ENCODE measurements around the gene HSPB2. TPM values are rescaled to one million over a fixed set of nuclear protein-coding genes. Genes with fewer than 3 reads are reported as not detected.
A peak's percentile ranks its signal among the peaks of the same experiment; 100 is the strongest.

The HSPB2 gene
- total and polyA plus RNA-seq, 2 of the 4 experiments (the other 2 are of a cell fraction) = 0.18 to 0.55 TPM

DNA sequence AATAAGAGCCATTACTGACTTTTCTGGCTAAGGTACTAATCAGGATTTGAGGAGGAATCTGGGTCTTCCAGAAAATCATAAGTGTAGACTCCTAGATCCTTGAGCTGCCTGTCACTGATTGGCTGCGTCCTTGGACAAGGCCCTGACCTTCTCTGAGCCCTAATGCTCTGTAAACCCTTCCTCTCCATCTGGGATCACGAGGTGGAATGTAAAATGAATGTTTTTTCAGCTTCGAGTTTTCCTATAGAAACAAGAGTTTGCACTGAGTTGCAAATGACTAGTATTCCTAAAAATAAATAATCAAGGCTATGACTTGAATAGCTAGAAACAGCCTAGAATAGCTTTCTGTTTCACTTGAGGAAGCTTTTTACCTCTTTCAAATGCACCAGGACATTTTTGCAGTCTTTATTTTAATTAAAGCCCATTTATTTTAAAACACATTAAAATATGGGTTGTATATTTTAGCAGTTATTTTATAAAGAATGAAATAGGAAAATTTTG, 23.6 kb downstream of the HSPB2 start:
- Histone ChIP-seq H3K23ac (ENCODE audit: low read depth, low read length) (peak overlapping the region; percentile 97), H2BK120ac (ENCODE audit: low read depth, low read length) (peak overlapping the region; percentile 89), H2BK5ac (ENCODE audit: low read depth, low read length, poor library complexity, severe bottlenecking) (peak overlapping the region; percentile 75), H3K36me3 (ENCODE audit: control insufficient read depth, insufficient read depth, low read length) (no peaks in the 10 kb centered on the region), H4K20me1 (ENCODE audit: insufficient read depth, low read length) (no peaks in the 10 kb centered on the region), H3K27ac (ENCODE audit: insufficient read depth, low read length) (peak overlapping the region; percentile 75; the same call in 1 of the 2 replicates), H3K9ac (ENCODE audit: low read depth, low read length) (peak overlapping the region; percentile 89), H3K4me3 (ENCODE audit: insufficient read depth, low read depth, low read length) (peak overlapping the region; percentile 84; the same call in 1 of the 2 replicates), H2AK5ac (ENCODE audit: low read depth, low read length) (peak overlapping the region; percentile 78; the same call in 1 of the 2 replicates), H3K56ac (ENCODE audit: extremely low read depth, insufficient read depth, low read length) (peak overlapping the region; percentile 40; the same call in 1 of the 2 replicates), H4K8ac (ENCODE audit: low read depth in 2 of 2, low read length in 2 of 2) (peak overlapping the region; percentile 55 to 72; a peak in 3 of 4 replicates), H2BK15ac (ENCODE audit: low read depth, low read length) (no peak overlapping the region; the same call in 2 of the 3 replicates), H4K91ac (ENCODE audit: insufficient read depth, low read depth, low read length) (no peak overlapping the region), H3K4me1 (ENCODE audit: control insufficient read depth, insufficient read depth, low read length) (peaks cover 32% of the 10 kb centered on the region), H2AFZ (replicated peaks; ENCODE audit: low read length, poor library complexity) (peak overlapping the region; percentile 80), H3K9me3 (ENCODE audit: control insufficient read depth, insufficient read depth, low read length) (no peaks in the 10 kb centered on the region), H3K4ac (ENCODE audit: low read depth, low read length) (peak overlapping the region; percentile 94), H2BK20ac (ENCODE audit: low read depth, low read length) (peak overlapping the region; percentile 67; the same call in 1 of the 2 replicates), H3K14ac (replicated peaks; ENCODE audit: low read depth, low read length) (peak overlapping the region; percentile 92), H3K4me2 (ENCODE audit: low read depth, low read length) (peak overlapping the region; percentile 95), H2AK9ac (replicated peaks; ENCODE audit: low read depth, low read length, poor library complexity) (no peak overlapping the region), H3K18ac (ENCODE audit: low read depth, low read length) (peak overlapping the region; percentile 81), H3K9me1 (ENCODE audit: insufficient read depth, low read length) (peaks cover 29% of the 10 kb centered on the region), H4K5ac (ENCODE audit: low read depth, low read length) (peak overlapping the region; percentile 71; the same call in 1 of the 2 replicates), H3K79me1 (ENCODE audit: low read depth in 1 of 2, low read length in 2 of 2) (peaks cover 12 to 34% of the 10 kb centered on the region in 2 experiments; a peak in 3 of 4 replicates), H3K27me3 (ENCODE audit: control insufficient read depth, insufficient read depth, low read length) (no peaks in the 10 kb centered on the region)
- DNase-seq = peak; percentile 46
- POLR2A ChIA-PET (ENCODE audit: unreplicated experiment) = no interaction called here
- CTCF ChIA-PET = interaction anchor here (1.0 kb wide), 1 partner anchor 46 kb away, joined by 3 read pairs; no protein-coding TSS in a partner anchor
- ATAC-seq (ENCODE audit: low read depth) = peak; percentile 7
- no TSS peak for BruUV-seq (replicated peaks)
- in situ Hi-C loops (cut with MboI; ENCODE audit: low sequenced_read_pairs) = loop anchor here (5.0 kb wide), 1 partner anchor 41 kb away; no protein-coding TSS in a partner anchor
- no CpG with 5 or more reads among the region's 3 CpGs for WGBS, 2 experiments (ENCODE audit: extremely low coverage in 2 of 2, insufficient read length in 1 of 2)
- intact Hi-C loops (cut with micrococcal nuclease) = loop anchor here (2.0 kb wide), 1 partner anchor 57 kb away; the partner anchor contains the start of genes CFAP68 and FDXACB1
- dilution Hi-C loops (cut with HindIII; ENCODE audit: low sequenced_read_pairs, unreplicated experiment) = no loop called here
- TF ChIP-seq POLR2A (IDR thresholded peaks at IDR 0.05; ENCODE audit: low read depth, low read length) (0 out of 2 replicates have a peak, but pooled peaks have one; percentile 6), RCOR1 (IDR thresholded peaks at IDR 0.05; ENCODE audit: insufficient replicate concordance, low read length) (no peak)

All from IMR-90 (cell line).